Measurements from ENCODE around the gene CSNK1G3. TPM values are rescaled to one million over a fixed set of nuclear protein-coding genes. Genes with fewer than 3 reads are reported as not detected.

The CSNK1G3 gene
- total RNA-seq, 1 experiment from 2014 or later, result 48.3 TPM

- no peak overlapping the region for H3K4ac ChIP-seq (ENCODE audit: low read depth, low read length)
- no peak overlapping the region for H3K4me2 ChIP-seq (ENCODE audit: insufficient read depth, insufficient read length, low read length)
- no peak overlapping the region for H4K91ac ChIP-seq (ENCODE audit: insufficient read length, low read depth, low read length)
- Mint-ChIP-seq H3K36me3 (ENCODE audit: insufficient read depth in 1 of 3, low read depth in 3 of 3) (no peaks in the 10 kb centered on the region), H3K4me1 (peaks cover 10 to 17% of the 10 kb centered on the region in 2 experiments), H3K4me3 (no peak overlapping the region), H3K27ac (no peak overlapping the region), H3K27me3 (ENCODE audit: low read depth) (no peaks in the 10 kb centered on the region), H3K9me3 (no peaks in the 10 kb centered on the region; a peak in 1 of 5 replicates)
- H4K8ac ChIP-seq (replicated peaks; ENCODE audit: insufficient read length, low read depth, low read length), result no peak overlapping the region
- H3K23me2 ChIP-seq (ENCODE audit: insufficient read length, low read depth, low read length, poor library complexity, severe bottlenecking), result peaks cover 11% of the 10 kb centered on the region
- H3K9ac ChIP-seq (ENCODE audit: extremely low read depth, insufficient read length, low read length), result no peak overlapping the region
- no peak overlapping the region for H3K18ac ChIP-seq (ENCODE audit: insufficient read length, low read depth, low read length)
- no peak for TF ChIP-seq CTCF (conservative IDR thresholded peaks at IDR 0.05)
- no peak overlapping the region for H3K14ac ChIP-seq (ENCODE audit: insufficient read depth, low read length)
- no peaks in the 10 kb centered on the region for H3K79me1 ChIP-seq (ENCODE audit: insufficient read depth, low read depth, low read length, poor library complexity, severe bottlenecking)
- H2AFZ ChIP-seq (ENCODE audit: low read length), result no peak overlapping the region
- H3K79me2 ChIP-seq (ENCODE audit: insufficient read depth, low read length), result peaks cover 4% of the 10 kb centered on the region; the same call in 1 of the 2 replicates
- H3K23ac ChIP-seq (ENCODE audit: insufficient read length, low read depth, low read length), result no peak overlapping the region
- no peak overlapping the region for H2BK20ac ChIP-seq (ENCODE audit: low read depth, low read length, poor library complexity, severe bottlenecking)
- no CpG with 5 or more reads among the region's 1 CpG for WGBS (ENCODE audit: extremely low coverage, insufficient read length, low lambda C conversion rate)
- H4K20me1 ChIP-seq (ENCODE audit: control insufficient read depth, insufficient read depth, insufficient read length), result no peaks in the 10 kb centered on the region
- H3K27me3 ChIP-seq (ENCODE audit: insufficient read depth, low read length), result no peaks in the 10 kb centered on the region
- no peak overlapping the region for H3T11ph ChIP-seq (ENCODE audit: low read length)
- no peak for DNase-seq
- H2AK5ac ChIP-seq (ENCODE audit: insufficient read length, low read length), result no peak overlapping the region
- H2BK5ac ChIP-seq (ENCODE audit: insufficient read length, low read length), result no peak overlapping the region
- H2BK15ac ChIP-seq (ENCODE audit: low read depth, low read length), result no peak overlapping the region
- H3K9me3 ChIP-seq (ENCODE audit: control insufficient read depth, low read depth, low read length), result no peaks in the 10 kb centered on the region
- no peak overlapping the region for H2BK120ac ChIP-seq (ENCODE audit: low read depth, low read length, poor library complexity, severe bottlenecking)
- H3K56ac ChIP-seq (ENCODE audit: insufficient read length, low read depth, low read length), result no peak overlapping the region
- no peak overlapping the region for H3K27ac ChIP-seq (ENCODE audit: insufficient read length, low read depth, low read length)
- H3K4me1 ChIP-seq (ENCODE audit: insufficient read depth, low read length), result peaks cover 4% of the 10 kb centered on the region
- no peak overlapping the region for H2BK12ac ChIP-seq (ENCODE audit: insufficient read length, low read depth, low read length)
- no peak overlapping the region for H4K5ac ChIP-seq (ENCODE audit: insufficient read length, low read depth, low read length)
Measured at GRCh38 chr5:123508441-123508840, 3.5 kb upstream of the CSNK1G3 start.

All from H9 (cell line).